Subcutaneous adipose tissue (tissue), 4 donors: ENCODE results near the gene NR6A1. TPM values are rescaled to one million over a fixed set of nuclear protein-coding genes. Genes with fewer than 3 reads are reported as not detected.

Experiments
- CTCF ChIP-seq: fragments of 450-650 bp; IDR thresholded peaks from one replicate; pipeline ENCODE4 v1.5.1; 2016; ENCODE audit warnings: low read depth, mild to moderate bottlenecking, control low read depth, antibody characterized with exemption, moderate library complexity
- total RNA-seq, 4 donors: library from RNA; depleted of rRNA; stranded (reverse); fragments of >200 nt; gene quantifications; one replicate each; pipeline ENCODE4 v1.1.0, GENCODE V29; 2016

The NR6A1 gene
- total RNA-seq, 4 donors from 2014 or later: 0.65 to 4.4 (median 1.6) TPM

- TF ChIP-seq CTCF: no peak
Observed at GRCh38 chr9:124487260-124488182, 283.6 kb downstream of the NR6A1 start.

GRCh38 chr9:124486778-124487259, 284.3 kb downstream of the NR6A1 start:
- TF ChIP-seq CTCF: no peak

GRCh38 chr9:124485936-124486335, 285.2 kb downstream of the NR6A1 start:
- TF ChIP-seq CTCF: no peak

GRCh38 chr9:124485201-124485600, 285.9 kb downstream of the NR6A1 start:
- TF ChIP-seq CTCF: no peak

- no peak for TF ChIP-seq CTCF
Observed at GRCh38 chr9:124483481-124483880, 287.6 kb downstream of the NR6A1 start.

GRCh38 chr9:124482431-124483031, 288.6 kb downstream of the NR6A1 start:
- no peak for TF ChIP-seq CTCF

GRCh38 chr9:124481115-124481514, 290.0 kb downstream of the NR6A1 start:
- no peak for TF ChIP-seq CTCF
